ENCODE results near the gene TLL2. TPM values are rescaled to one million over a fixed set of nuclear protein-coding genes. Genes with fewer than 3 reads are reported as not detected.

The TLL2 gene
- total RNA-seq, 1 donor from 2014 or later, result 0.45 TPM

DNA sequence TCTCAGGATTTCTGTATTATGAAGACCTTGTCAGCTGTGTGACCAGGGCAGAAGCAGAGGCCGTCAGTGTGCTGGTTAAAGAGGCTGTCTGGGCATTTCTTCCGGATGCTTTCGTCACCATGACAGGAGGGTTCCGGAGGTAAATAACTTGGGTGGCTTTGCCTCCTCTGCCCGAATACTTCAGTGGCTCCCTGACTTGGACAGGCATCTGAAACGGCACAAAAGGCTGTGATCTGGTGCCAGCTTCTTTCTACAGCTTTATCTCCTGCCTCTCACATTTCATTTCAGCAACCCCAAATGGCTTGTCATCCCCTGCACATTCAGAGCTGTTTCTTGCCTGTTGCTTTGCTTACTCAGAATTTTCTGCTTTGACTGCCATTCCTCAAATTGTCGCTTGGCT, 186.3 kb downstream of the TLL2 start:
- no peak for DNase-seq (ENCODE audit: low read depth)

DNA sequence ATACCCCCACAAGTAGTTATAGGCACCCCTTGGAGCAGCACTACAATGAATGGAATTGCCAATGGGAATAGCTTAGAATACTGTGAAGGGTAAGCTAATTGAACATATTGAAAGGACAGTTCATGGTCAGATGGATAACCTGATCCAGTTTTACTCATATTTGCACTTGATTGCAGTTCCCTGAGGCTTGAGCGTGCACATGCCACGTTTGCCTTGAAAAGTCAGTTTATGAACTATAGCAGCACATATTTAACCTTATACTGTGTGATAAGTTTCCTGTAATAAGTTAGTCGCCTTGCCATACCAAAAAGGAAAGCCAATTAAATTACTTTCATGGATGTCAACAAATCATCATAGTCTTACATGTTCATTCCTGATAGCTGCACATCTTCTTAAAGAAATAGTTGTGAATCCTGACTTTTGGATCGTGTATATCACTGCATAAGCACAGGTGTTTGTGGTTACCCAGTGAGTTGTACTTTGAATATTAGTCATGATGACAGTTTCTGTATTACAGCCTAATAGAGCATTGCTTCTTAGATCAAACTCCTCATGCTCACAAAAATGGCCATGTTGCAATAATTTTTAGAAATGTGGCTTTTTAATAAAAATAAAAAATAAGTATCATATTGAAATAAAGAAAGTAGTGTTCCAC, 187.9 kb downstream of the TLL2 start:
- DNase-seq (ENCODE audit: low read depth), result no peak

DNA sequence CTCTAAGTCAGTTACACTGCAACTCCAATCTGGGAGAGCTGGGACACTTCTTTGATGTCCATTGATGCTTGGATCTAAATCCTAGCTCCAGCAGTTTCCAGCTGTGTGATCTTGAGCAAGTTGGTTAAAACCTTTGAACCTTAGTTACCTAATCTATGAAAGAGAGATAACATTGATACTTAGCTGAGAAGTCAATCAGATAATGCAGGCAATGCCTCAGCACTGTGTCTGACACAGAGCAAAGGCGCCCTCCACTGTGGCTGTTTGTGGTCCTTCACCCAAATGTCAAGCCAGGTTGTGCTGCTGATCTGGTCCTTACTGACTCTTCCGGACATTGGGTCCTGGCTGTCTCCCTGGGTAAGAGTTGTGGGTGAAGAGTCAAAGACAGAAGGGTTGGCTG, 189.3 kb downstream of the TLL2 start:
- DNase-seq (ENCODE audit: low read depth), result no peak

DNA sequence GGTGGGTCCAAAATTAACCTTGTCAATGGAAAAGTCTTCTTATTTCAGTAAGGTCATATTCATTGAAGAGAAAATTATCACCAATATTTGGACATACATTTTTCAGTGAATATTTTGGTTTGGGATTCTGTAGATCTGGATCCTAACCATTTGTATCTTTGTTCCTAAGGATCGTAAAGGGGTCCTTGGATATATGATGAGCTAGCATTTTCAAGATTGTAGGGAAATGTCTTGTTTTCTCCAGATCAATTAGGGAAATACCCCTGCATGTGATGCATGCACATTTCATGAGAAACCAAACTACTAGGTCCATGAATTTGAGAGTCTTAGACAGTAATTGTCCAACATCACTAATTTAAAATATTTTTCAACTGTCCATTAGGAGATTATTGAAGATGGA, 191.5 kb downstream of the TLL2 start:
- DNase-seq (ENCODE audit: low read depth), result no peak

DNA sequence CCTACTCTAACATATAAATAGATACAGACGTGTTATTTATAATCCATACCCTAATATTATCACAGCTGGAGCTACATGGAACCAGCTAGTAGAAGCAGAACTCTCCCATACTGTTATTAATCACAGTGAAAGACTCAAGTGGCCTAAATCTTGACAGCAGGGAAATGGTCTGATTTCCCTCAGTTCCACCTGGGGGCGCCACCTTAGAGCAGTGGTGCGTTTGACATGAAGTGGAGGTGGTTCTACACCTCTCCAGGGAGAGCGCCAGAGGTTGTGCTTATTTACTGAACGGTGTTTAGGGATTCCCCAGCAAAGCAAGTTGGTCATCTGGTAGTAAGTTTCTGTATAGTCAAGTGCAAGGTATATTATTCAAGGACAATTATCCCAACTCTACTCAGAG, 191.9 kb downstream of the TLL2 start:
- no peak for DNase-seq (ENCODE audit: low read depth)

DNA sequence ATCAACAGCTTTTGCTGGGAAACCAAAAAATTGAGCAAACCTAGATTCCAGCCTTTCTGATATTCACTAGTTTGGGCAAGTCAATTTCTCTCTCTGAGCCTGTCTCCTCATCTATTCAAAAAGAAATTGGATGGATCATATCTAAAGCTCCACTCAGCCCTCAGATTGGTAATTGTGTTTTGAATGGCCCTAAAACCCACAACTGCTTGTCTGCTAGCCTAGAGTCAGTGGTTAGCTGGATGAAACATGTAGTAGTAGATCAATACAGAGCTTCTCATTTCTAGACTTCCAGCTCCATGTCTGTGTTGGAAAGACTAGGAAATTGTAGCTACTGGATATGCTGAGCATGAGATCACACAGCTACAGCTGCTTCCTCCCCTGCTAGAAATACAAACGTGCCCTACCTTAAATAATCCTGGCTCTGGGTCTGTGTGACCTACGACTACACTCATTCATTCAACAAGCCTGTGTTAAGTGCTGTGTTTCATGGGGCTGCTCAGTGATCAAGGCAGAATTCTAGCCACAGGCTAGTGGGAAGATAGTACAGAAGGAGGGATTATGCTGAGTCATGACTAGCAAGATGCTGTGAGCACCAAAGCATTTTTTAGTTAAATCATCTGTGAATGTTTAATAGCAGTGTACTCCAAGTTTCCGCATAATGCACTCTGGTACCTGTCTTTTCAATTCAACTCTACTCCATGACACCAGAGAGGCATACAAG, 193.8 kb downstream of the TLL2 start:
- no peak for DNase-seq (ENCODE audit: low read depth)

DNA sequence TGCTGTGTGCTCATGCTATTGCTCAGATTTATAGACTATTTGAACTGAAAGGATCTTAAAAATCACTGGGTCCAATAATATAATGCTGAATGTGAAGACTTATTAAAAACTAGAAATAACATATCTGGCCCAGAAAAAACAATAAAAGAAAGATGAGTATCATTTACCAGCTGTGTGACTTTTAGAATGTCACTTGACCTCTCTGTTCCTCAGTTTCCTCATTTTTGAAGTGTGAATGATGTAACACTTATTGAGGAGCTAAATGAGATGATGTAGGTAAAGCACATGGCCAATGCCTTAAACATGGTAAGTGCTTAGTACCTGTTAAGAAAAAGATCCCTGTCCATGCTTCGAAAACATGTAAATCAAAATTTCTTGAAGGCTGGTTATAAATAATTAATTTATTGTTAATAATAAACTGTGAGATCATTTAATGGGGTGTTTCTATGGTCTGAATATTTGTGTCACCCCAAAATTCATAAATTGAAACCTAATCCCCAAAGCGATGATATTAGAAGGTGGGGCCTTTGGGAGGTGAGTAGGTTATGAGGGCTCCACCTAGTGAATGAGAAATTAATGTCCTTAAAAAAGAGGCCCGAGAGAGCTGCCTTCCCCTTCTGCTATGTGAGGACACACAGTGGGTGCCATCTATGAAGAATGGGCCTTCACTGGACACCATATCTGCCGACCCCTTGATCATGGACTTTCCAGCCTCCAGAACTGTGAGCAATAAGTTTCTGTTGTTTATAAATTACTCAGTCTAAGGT, 196.5 kb downstream of the TLL2 start:
- no peak for DNase-seq (ENCODE audit: low read depth)

Other genes with a start within 250 kb of the TLL2 start
- gene BLNK, start 242.4 kb downstream of the TLL2 start, total RNA-seq, result 0.13 TPM in 1 of 2 replicates, not detected in the other
- gene DNTT, start 209.5 kb downstream of the TLL2 start, total RNA-seq, result not detected in 2 replicates
- gene OPALIN, start 154.9 kb downstream of the TLL2 start, total RNA-seq, result not detected in 2 replicates
- 96.6 and 109 TPM in 2 replicates for gene TM9SF3, start 73.1 kb upstream of the TLL2 start, total RNA-seq
- 0.29 and 2.0 TPM in 2 replicates for gene PIK3AP1, start 206.6 kb upstream of the TLL2 start, total RNA-seq